AG09309 (cell line): ENCODE data around the gene ZNF581.
A peak's percentile ranks its signal among the peaks of the same experiment; 100 is the strongest.

Experiments used
- DNase-seq: peaks from one replicate; pipeline ENCODE4 v3.0.0-alpha.2; 2010; ENCODE audit warnings: low read depth
- H3K4me3 ChIP-seq: 2 replicates; pipeline ENCODE4 v1.5.1; 2011; ENCODE audit warnings: mild to moderate bottlenecking, low read depth, low read length, moderate library complexity; ENCODE audit not compliant: control insufficient read depth
- CTCF ChIP-seq: IDR thresholded peaks from 2 replicates; pipeline ENCODE4 v1.5.1; 2011; ENCODE audit warnings: mild to moderate bottlenecking, low read depth, low read length, inconsistent platforms; ENCODE audit not compliant: insufficient read depth, control insufficient read depth; ENCODE audit errors: missing control alignments

The ZNF581 gene

DNA sequence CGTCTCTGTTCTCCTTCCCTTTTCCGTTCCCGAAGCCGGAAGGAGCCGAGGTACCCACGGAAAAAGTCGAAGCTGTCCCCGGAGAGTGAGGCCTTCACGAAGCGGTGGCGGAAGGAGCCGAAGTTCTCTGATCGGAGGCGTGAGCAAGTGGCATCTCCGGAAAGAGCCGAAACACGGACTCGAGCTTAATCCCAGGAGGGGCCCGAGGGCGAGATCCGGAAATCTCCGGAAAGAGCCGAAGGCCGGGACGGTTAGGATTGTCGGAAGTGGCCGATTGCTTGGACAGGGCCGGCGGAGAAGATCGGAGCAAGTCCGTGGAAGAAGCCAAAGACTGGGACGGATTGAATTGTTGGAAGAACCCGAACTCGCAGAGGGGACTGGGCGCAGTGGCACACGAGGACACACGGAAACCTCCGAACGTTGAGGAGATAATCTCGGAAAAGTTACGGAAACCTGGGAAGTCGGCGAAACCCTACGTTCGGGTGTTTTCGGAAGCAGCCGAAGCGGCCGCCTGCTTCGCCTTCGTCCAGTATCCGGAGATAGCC is 10.9 kb downstream of the ZNF581 start:
- DNase-seq: peak; percentile 97
- TF ChIP-seq CTCF: no peak
- H3K4me3 ChIP-seq: peak overlapping the region; percentile 76

DNA sequence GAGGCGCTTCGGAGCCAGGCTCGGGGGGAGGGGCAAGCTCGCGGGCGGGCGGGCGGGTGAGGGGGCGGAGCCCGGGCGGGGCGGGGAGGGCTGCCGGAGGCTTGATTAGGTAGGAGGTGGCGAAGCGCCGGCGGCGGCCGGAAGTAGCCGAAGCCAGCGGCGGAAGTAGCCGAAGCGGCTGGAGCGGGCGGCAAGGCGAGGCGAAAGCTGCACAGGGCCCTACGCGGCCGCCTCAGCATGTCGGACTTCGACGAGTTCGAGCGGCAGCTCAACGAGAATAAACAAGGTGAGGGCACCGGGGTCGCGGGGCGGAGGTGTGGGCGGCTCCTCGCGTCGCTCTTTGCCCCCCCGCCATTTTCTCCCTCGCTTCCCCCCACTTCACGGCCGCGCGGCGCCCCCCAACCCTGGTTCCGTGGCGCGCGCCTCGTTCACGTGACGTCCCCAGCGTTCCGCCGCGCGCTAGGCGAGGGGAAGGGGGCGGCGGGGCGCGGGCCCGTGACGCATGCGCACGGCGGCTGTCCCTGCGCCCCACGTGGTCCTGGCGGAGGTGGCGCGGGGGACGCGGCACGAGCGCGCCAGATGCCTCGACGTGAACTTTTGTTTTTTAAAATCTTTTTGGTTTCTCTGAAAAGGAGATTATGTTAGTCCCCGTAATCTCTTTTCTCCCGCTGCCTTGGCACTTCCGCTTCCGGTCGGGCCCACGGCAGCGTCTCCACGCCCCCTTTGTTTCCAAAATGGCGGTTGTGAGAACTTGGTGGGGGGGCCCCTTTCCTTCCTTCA is 11.6 kb downstream of the ZNF581 start, which contains the start of gene U2AF2:
TSS of gene U2AF2 (plus strand) at position 168 of the 780 bp plus-strand sequence. CDS start at position 238, 70 bp downstream.
- H3K4me3 ChIP-seq: peak within 1 kb of the TSS; percentile 80
- DNase-seq: no peak

GRCh38 chr19:55655648-55656040 is 12.2 kb downstream of the ZNF581 start:
- H3K4me3 ChIP-seq: peak overlapping the region; percentile 80
- no peak for TF ChIP-seq CTCF
- no peak for DNase-seq

More for the DNA sequence above, 11.6 kb downstream of the ZNF581 start, which contains the start of gene U2AF2:
- TF ChIP-seq CTCF: no peak

DNA sequence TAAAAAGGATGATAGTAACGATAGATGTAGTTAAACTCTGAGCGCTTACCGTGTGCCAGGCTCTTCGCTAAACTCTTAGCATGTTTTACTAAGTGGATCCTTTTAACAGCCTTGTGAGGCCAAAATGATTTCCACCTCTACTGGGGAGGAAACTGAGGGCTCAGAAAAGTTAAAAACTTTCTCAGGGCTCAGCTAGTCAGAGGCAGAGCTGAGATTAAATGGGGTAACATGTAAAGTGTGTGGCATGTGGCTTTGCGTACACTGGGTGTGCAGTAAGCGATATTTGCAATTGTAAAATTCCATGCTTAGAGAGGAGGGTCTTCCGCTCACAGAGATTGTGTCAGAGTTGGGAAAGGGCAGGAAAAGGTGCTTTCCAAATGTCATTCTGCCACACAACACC is 13.1 kb downstream of the ZNF581 start:
- peak overlapping the region; percentile 80 for H3K4me3 ChIP-seq
- DNase-seq: no peak
- no peak for TF ChIP-seq CTCF

- peak overlapping the region; percentile 80 for H3K4me3 ChIP-seq
- no peak for TF ChIP-seq CTCF
- DNase-seq: no peak
These were observed 13.7 kb downstream of the ZNF581 start for GRCh38 chr19:55656988-55657747.

DNA sequence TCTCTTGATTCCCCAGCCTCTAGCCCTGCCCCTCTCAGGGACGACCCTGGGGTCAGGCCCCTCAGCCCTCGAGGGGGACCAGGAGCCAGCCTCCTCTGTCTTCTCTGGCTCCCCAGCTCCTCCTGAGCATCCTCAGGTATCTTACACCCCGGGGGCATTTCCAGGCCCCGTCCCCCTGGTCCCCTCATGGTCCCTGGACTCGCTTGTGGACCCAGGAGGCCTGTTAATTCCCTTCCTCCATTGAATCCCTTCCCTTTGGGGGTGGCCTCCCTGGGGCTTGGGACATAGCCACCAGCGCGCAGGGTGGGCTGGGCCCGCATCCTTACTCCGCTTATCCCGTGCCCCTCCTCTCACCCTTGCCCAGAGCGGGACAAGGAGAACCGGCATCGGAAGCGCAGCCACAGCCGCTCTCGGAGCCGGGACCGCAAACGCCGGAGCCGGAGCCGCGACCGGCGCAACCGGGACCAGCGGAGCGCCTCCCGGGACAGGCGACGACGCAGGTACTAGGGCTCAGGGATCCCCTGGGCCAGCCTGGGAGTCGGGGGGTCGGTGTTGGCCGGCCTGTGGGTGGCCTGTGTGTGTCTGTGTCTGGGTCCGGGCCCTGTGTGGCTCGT is 15.5 kb downstream of the ZNF581 start:
- DNase-seq: no peak
- TF ChIP-seq CTCF: no peak
- no peak overlapping the region for H3K4me3 ChIP-seq
